ENCODE measurements around the gene MROH9.

The MROH9 gene

DNA sequence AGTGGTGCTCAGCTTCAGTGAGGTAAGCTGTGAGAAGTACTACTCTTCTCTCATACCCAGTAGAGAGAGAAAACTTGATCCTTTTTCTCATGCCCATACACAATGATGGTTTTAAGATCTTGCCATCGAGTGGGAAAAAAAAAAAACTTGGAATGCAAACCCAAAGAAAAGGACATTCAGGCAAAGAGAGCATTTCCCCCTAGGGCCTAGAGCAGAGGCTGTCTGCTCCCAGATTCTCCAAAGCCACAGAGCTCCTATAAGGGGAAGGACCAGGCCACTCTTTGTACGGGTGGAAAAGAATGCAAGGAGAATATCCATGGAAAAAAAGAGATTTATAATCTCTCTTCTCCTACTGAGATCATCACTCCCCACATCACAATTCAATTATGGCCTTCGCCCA lies 34.9 kb downstream of the MROH9 start:
- no peak for DNase-seq

DNA sequence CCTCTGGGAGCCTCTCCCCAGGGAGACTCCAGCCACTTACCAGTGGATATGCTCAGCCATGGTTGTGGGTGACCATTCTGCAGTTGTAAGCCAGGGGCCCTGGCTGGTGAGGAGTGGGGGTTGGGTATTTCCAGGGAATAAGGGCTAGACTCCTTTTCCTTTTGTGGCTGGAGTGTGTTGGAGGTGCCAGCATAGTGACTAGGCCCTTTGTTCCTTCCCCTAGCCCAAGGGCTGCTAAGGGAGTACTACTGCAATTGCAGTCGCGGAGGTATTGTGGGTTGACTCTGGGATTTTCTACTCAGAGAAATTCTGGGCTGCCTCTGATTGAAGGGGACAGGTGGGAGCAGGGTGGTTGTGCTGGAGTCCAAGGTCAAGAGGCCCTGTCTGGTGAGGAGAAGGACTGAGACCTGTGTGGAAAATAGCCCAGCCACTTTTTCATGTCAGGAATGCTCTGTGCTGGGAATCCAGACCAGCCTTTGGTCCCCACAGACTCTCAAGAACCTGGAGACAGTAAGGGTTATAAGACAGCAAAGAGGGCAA lies 43.1 kb downstream of the MROH9 start:
- no peak for DNase-seq

DNA sequence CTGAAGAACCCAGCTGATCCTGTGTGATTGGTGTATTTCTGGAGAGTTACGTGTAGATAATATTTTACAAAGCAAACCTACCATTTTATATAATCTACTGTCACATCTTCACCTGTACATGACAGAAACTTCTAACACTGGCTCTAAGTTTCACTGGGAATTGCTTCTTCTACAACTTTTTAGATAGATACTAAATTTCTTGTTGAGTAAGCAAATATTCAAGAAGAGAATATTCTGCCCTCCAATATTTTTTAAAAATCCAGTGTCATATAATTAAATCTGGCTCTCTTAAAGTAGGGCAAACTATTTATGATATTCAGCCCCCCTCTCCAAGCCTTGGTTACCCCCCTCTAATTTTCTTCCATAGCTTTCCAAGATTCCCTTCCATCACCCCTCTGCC lies 50.1 kb downstream of the MROH9 start:
- DNase-seq, result no peak

DNA sequence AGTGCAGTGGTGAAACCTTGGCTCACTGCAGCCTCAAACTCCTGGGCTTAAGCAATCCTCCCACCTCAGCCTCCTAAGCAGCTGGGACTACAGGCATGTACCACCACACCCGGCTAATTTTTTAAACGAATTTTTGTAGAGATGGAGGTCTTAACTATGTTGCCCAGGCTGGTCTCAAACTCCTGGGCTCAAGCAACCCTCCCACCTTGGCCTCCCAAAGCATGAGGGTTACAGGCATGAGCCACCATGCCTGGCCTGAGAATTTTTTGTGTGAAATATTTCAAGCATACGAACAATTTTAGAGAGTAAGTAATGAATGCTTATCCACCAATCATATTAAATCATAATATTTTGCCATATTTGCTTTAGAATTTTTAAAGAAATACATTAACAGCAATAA lies 51.6 kb downstream of the MROH9 start:
- DNase-seq, result no peak

DNA sequence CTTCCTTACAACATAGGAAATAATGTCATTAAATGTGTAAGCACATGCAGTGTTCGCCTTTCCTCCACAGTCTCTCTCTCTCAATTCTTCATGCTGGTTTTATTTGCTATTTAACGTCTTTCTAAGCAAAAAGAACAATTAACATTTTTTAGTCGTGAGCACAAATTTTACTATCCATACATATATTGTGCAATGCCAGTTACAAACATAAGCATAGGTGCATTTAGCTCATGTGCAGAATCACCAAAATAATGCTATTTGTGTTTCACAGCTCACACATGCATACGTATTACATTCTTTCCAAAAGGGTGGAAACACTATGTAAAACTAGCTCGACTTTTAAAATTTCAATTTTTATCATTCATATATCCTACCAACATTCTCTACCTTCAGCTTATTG lies 52.1 kb downstream of the MROH9 start:
- no peak for DNase-seq

DNA sequence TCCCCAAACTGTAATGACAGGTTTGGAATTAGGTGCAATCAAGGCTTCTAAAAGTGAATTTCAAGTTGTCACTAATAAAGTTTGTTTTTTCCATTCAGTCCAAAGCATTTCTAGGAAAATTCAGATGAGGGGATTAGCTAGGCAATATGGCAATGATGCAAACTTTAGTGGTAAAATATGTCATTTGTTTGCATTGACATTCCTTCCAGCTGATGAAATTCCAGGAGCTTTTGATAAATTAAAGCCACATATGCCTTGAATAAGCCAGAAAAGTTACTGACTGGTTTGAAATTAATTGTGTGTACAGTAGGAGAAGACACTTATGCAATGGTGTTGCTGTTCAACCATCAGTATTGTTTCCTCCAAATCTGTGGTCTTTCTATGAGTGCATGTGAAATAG lies 57.8 kb downstream of the MROH9 start:
- no peak for DNase-seq

DNA sequence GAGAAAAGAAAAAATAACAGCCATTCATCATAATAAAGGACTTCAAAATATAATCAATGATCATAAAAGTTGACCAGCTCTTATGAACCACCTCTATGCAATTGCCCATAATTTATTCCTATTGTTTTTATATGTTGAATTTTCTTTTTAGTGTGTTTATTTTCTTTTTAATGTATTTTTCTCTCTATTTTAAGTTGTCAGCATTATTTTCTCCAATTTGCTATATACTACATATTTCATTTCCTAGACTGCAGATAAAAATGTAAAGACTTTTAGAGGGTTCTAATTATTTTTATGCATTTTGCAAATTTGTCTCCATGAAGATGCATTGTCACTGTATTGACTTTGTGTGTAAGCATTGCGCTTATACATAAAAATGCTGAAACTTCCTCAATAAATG lies 58.4 kb downstream of the MROH9 start:
- DNase-seq, result no peak

DNA sequence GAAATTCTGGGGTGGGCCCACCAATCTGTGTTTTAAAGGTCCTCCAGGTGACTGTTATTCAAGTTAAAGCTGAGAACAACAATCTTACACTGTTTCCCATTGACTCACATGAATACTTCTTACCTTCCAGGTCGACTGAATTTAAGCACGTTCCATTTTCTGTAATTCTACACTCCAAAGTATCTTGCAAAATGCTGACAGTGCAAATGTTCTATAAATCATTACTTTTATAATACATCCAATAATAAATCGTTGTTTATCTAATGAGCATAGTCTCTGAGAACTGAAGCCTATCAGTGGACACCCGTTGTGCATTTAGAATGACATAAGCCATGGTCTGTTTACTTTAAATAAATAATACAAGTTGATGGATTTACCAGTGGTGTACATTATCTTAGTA lies 79.5 kb downstream of the MROH9 start:
- DNase-seq, result no peak

DNA sequence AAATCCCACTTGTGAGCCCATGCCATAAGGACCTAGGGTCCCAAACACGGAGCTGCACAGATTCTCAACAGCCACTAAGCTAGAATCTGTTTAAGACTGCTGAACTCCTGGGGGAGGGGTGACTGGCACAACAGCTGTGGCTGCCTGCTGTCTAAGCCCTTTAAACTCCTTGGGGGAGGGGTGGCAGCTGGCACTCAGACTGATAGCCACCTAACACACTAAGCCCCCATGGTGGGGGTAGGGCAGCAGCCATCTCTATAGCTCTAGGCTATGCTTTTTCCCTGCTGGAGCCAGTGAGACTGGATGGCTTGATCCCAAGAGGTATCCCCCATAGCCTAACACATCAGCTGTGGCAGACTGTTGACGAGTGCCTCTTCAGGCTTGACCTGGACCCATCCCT lies 82.1 kb downstream of the MROH9 start:
- peak; percentile 39 for DNase-seq

DNA sequence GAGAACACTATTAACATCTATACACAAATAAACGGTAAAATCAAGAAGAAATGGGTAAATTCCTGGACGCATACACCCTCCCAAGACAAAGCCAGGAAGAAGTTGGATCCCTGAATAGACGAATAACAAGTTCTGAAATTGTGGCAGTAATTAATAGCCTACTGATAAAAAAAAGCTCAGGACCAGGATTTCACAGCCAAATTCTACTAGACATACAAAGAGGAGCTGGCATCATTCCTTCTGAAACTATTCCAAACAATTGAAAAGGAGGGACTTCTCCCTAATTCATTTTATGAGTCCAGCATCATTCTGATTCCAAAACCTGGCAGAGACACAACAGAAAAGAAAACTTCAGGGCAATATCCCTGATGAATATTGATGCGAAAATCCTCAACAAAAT lies 84.6 kb downstream of the MROH9 start:
- no peak for DNase-seq

DNA sequence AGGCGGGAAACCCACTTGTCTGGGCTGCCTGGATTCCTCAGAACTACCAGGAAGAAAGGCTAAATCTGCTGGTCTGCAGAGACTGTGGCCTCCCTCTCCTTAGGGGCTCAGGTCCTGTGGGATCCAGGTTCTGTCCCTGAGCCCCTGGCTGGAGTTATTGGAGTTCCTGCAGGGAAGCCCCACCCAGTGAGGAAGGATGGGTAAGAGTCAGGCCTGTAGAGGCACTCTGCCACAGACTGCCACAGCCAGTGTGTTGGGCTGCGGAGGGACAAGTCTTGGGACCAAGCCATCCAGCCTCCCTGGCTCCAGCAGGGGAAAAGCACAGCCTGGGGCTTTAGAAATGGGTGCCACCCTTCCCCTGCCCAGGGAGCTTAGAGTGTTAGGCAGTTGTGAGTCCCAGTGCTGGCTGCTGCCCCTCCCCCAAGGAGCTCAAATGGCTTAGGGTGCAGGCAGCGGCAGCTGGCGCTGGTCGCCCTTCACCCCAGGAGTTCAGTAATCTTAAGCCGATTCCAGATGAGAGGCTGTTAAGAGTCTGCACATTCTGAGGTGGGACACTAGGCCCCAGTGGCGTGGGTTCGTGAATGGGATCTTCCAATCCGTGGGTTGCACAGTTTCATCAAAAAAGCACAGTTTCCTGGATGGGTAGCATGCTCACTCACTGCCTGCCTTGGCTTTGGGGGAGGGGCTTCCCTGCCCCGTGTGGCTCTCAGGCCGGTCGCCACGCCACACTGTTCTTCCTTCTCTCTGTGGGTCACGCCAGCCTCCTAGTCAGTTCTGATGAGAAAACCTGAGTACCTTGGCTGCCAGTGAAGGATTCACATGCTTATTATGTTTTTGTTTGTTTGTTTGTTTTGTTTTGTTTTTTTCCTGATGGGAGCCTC lies 97.7 kb downstream of the MROH9 start:
- DNase-seq, result peak; percentile 40

DNA sequence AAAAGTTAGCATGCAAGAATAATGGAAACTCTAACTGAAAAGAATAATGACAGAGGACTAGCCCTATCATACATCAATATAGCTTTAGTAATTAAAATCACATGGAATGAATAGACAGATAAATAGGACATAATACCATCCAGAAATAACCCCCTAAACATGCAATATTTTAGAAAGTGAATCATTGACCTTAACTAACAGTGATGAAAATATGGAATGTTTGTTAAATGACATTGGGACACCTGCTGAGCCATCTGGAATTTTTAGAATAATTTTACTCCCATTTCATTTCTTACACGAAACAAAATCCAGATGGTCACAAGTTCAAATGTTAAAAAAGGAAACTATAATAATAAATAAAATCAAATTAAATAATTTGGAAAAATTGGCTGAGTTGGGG lies 102.3 kb downstream of the MROH9 start:
- no peak for DNase-seq

DNA sequence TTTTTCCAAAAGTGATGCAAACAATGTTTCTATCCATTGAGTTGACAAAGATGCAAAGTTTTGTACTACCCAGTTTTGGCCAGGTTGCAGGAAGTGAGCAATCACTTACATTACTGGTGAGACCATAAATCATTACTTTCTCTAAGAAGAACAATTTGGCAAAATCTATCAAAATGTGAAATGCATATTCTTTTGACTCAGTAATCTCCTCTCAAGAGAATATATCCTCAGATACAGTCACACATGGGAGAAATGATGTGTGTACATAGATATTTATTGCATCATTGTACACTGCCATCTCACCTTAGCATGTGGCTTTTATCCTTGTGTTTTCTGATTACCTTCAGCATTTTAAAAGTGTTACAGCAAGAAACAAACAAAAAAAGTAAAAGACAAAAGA lies 103.0 kb downstream of the MROH9 start:
- no peak for DNase-seq

DNA sequence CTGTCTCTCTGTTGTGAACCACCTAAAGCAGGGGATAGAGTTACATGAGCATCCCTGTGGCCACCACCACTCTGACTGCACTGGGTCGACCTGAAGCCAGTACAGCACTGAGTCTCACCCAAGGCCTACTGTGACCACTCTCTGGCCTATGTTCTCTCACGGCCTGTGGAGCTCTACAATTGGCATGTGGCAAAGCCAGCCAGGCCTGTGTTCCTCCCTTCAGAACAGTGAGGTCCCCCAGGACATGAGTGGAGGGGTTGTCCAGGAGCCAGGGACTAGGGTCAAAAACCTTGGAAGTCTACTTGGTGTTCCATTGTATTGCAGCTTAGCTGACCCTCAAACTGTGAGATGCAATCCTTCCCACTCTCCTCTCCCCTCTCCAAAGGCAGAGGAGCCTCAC lies 112.7 kb downstream of the MROH9 start:
- DNase-seq, result no peak

DNA sequence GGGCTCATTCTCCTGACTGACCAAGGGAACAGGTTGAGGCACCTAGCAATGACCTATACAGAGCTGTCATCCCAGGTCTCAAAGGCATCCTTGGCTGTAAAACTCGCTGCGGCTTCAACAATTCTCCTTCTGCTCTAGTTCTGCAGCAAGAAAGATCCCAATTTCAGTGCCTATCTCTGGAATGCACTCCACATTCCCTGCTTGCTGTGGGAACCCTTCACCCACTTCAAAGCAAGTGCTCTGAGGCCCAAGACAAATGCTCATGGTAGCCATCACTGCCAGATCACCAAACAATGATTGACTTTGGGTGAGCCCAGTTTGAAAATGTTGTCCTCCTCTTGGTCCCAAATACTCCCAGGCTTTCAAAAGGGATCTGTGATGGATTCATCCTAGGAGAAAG lies 117.6 kb downstream of the MROH9 start:
- no peak for DNase-seq

DNA sequence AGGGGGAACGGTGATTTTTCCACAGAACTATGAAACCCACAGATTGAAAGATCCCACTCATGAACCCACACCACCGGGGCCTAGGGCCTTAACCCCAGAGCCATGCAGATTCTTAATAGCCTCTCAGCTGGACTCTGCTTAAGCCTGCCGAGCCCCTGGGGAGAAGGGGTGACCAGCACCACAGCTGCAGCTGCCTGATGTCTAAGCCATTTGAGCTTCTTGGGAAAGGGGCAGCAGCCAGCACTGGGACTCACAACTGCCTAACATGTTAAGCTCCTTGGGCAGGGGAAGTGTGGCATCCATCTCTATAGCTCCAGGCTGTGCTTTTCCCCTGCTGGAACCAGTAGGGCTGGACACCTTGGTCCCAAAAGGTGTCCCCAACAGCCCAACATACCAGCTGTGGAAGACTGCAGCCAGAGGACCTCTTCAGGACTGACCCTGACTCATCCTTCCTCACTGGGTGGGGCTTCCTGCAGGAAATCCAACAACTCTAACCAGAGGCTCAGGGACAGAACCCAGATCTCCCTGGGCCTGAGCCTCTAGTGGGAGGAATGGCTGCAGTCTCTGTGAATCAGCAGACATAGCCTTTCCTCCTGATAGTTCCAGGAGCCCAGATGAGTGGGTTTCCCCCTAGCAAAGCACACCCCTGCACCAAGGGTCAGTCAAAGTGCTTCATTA lies 120.8 kb downstream of the MROH9 start:
- no peak for DNase-seq

DNA sequence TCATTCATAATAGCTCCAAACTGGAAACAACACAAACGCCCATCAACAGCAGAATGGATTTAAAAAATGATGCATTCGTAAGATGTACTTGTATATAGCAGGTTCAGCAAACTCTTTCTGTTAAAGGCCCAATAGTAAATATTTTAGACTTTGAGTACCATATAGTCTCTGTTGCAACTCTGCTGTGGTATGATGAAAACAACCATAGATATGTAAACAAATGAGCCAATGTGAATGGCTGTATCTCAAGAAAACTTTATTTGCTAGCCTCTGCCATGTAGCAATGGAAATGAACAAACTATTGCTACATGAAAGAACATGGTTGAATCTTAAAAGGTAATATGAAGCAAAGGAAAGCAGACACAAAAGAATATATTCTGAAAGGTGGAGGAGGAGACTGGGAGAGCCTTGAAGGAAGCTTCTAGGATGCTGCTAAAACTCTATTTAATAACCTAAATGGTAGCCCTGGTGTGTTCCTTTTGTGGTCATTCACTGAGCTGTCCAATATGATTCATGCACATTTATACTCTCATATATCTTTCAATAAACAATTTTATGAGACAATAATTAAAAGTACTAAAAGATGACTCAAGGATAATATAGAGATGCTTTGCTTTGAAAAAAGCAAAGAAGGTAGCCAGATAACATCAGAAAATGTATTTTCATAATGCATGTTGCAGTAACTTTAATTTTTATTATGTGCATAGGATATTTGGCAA lies 126.2 kb downstream of the MROH9 start:
- DNase-seq, result no peak

DNA sequence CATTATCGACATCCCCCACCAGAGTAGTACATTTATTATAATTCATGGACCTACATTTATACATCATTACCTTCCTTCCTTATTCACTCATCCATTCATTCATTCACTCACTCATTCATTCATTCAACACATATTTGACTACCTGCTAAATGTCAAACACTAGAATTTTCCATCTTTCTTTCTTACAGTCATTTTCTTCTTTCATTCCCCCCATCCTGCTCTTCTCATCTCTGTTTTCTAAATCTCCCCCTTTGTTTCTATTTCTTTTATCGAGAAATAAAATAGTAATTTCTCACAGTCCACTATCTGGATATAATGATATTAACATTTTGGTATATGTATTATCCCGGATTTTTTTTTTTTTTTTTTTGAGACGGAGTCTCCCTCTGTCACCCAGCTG lies 127.6 kb downstream of the MROH9 start:
- DNase-seq, result no peak

DNA sequence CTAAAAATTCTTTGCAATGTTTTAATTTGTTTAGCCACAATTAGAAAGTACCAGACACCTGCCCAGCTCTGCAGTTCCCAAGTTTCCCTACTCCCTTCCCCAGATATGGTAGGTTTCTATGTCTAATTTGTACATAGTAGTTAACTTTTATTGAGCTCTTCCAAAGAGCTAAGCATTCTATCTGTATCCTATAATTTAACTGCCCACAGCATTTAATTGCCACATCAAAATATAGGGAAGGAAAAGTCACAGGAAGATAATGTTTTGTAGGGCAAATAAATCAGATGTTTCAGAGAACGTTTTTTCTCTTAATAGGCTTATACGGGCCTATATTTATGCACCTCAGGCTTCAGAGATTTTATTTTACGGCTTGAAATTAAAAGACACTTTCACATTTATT lies 139.7 kb downstream of the MROH9 start:
- DNase-seq, result no peak

DNA sequence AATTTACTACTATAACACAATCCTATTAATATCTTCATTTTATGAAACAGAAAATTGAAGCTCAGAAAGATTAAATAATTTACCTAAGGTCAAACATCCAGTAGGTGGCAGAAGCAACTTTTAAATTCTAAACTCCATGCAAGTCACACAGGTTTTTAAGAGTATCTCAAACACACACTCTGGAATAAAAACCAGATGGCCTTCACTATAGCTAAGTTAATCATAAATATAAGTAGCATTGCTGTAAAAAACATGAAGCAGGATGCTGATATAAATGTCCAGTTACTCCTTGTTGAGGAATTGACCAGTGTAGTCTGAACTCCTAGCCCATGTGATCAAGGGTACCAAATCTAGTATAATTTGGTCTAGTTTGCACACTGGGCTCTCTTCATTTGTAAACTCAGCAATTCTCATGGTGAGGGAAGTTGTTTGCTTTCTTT lies 146.0 kb downstream of the MROH9 start:
- no peak for DNase-seq

DNA sequence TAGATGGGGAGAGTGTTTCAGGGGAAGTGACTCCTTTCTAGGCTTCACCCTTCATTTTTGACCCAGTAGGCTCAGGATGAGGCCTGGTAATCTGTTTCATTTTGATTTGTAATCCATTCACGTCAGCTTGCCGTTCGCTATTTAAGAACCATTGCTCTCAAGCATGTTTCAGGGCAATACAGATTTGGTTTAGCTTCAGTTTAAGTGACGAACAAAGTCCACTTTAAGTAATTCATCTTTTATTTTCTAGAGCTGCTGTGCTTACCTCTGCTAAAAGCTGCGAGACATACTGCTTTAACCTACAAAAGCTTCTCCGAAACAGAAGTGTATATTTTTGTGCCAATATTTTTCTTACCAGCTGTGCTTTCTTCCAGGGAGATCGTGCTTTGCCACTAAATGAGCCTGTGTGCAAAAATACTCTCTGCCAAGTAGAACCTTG lies 146.4 kb downstream of the MROH9 start:
- DNase-seq, result no peak

DNA sequence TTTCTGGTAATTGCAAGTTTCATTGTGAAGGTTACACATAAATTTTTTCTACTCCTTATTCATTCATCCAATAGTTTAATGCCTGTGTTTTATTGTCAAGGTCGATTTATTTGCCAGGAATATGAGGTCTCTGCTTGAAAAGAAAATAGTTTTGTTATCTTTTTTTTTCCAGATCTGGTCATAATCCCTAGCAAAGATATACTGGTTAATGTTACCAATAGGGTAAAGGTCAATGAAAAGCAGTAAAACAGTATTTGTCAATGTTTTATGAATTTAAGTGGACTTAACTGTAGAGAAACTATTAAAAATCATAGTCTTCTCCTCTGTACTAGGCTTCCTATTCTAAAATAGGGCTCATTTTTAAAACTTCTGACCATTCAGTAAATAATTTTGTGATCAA lies 147.3 kb downstream of the MROH9 start:
- no peak for DNase-seq

DNA sequence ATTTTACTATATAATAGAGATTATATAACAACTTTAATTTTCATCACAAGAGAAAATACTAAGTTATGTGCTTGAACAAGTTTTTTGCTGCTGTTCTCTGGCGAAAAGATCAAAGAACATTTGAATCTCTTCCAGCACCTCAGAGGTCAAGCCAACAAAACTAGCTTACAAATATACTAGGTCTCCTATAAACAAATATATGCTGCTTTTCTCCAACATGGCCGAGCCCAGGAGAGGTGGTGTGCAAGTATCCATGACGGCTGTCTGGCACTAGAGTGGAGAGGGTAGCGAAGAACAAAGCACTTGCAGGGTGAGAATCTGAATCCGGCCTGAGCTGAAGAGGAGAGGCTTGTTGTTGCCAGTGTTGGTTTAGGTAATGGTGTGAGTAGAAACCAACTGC lies 147.9 kb downstream of the MROH9 start:
- DNase-seq, result no peak

DNA sequence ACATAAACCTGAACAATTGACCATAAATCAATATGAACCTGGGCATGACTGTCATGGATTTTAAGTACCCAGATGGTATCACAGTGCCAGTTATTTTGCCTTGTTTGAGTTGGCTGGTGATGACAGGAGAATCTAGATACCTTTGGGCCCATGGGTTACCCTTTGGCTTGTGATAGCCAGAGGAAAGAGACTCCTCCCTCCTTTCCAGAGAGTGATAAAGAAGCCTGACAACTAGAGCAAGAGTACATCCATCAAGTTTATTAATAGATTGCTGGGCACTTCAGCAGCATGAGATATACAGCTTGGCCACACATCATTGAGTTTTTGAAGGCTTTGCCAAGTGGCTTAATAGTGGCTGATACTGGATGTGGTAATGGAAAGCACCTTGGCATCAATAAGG lies 148.8 kb downstream of the MROH9 start:
- DNase-seq, result no peak
